ENCODE measurements around the gene CGB2. TPM values are rescaled to one million over a fixed set of nuclear protein-coding genes. Genes with fewer than 3 reads are reported as not detected.
"Not testable (repeated sequence)": the region's sequence is repeated elsewhere in the genome, so short reads cannot be mapped to it uniquely, and the experiment has no call there.

CGB2 gene
- total RNA-seq, 1 donor from 2014 or later = not detected

DNA sequence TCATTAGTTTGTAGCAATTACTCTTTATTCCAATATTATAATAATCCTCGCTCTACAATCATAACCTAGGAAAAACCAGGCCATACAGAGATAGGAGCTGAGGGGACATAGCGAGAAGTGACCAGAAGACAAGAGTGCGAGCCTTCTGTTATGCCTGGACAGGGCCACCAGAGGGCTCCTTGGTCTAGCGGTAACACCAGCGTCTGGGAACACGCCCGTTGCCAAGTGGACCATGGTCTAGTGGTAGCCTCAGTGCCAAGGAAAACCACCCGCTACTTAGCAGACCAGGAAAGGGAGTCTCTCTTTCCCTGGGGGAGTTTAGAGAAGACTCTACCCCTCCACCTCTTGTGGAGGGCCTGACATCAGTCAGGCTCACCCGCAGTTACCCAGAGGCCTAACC is 43.2 kb downstream of the CGB2 start:
- H3K4me3 Mint-ChIP-seq; DNase-seq (ENCODE audit: extremely low spot score, unreplicated experiment); H3K27ac Mint-ChIP-seq; H3K9me3 Mint-ChIP-seq; H3K36me3 Mint-ChIP-seq: not testable (repeated sequence)
- TF ChIP-seq, protein P1, sequence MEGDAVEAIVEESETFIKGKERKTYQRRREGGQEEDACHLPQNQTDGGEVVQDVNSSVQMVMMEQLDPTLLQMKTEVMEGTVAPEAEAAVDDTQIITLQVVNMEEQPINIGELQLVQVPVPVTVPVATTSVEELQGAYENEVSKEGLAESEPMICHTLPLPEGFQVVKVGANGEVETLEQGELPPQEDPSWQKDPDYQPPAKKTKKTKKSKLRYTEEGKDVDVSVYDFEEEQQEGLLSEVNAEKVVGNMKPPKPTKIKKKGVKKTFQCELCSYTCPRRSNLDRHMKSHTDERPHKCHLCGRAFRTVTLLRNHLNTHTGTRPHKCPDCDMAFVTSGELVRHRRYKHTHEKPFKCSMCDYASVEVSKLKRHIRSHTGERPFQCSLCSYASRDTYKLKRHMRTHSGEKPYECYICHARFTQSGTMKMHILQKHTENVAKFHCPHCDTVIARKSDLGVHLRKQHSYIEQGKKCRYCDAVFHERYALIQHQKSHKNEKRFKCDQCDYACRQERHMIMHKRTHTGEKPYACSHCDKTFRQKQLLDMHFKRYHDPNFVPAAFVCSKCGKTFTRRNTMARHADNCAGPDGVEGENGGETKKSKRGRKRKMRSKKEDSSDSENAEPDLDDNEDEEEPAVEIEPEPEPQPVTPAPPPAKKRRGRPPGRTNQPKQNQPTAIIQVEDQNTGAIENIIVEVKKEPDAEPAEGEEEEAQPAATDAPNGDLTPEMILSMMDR (conservative IDR thresholded peaks at IDR 0.05) = peak; percentile 80
- Mint-ChIP-seq H3K27me3 (peaks cover 45% of the 10 kb centered on the region), H3K4me1 (ENCODE audit: unreplicated experiment) (peaks cover 10% of the 10 kb centered on the region)

DNA sequence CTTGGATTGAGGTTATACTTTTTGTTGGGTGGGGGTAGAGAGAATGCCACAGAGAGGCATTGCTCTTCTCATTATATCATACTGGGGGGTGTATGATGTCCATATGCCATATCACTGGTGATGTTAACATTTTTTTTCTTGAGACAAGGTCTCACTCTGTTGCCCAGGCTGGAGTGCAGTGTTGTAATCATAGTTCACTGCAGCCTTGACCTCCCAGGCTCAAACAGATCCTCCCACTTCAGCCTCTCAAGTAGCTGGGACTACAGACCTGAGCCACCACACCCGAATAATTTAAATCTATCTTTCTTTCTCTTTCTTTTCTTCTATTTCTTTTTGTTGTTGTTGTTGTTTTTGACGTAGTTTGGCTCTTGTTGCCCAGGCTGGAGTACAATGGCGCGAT is 48.7 kb downstream of the CGB2 start:
- H3K4me3 Mint-ChIP-seq = no peak overlapping the region
- peaks cover 10% of the 10 kb centered on the region for H3K27me3 Mint-ChIP-seq
- H3K27ac Mint-ChIP-seq = no peak overlapping the region
- no peaks in the 10 kb centered on the region for H3K9me3 Mint-ChIP-seq
- peaks cover 4% of the 10 kb centered on the region for H3K4me1 Mint-ChIP-seq (ENCODE audit: unreplicated experiment)
- TF ChIP-seq, protein P1 (conservative IDR thresholded peaks at IDR 0.05) = no peak
- no peak for DNase-seq (ENCODE audit: extremely low spot score, unreplicated experiment)
- H3K36me3 Mint-ChIP-seq = no peaks in the 10 kb centered on the region

DNA sequence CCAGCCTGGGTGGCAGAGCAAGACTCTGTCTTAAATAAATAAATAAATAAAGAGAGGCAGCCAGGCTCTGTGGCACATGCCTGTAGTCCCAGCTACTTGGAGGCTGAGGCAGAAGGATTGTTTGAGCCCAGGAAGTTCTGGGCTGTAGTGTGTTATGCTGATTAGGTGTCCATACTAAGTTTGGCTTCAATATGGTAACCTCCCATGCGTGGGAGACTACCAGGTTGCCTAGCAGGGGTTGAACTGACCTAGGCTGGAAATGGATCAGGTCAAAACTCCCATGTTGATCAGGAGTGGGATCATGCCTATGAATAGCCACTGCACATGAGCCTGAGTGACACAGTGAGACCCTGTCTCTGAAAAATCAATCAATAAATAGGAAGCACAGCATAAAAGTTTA is 49.6 kb downstream of the CGB2 start:
- no peak for DNase-seq (ENCODE audit: extremely low spot score, unreplicated experiment)
- Mint-ChIP-seq H3K27ac (no peak overlapping the region), H3K27me3 (peaks cover 8% of the 10 kb centered on the region), H3K4me1 (ENCODE audit: unreplicated experiment) (peaks cover 4% of the 10 kb centered on the region), H3K4me3 (no peak overlapping the region), H3K9me3 (no peaks in the 10 kb centered on the region), H3K36me3 (no peaks in the 10 kb centered on the region)
- TF ChIP-seq, protein P1 (conservative IDR thresholded peaks at IDR 0.05) = no peak

Small RNA genes lying within 50 kb of the gene (microRNA-seq; reads per million reads assigned to microRNA genes)
- gene MIR6798 = not detected

Other genes with a start within 250 kb of the CGB2 start
- gene BCAT2, start 220.9 kb upstream of the CGB2 start, total RNA-seq (ENCODE audit: low replicate concordance) = 52.8 and 73.3 TPM in 2 replicates
- 9.4 and 12.9 TPM in 2 replicates for gene HSD17B14, start 195.4 kb upstream of the CGB2 start, total RNA-seq (ENCODE audit: low replicate concordance)
- 15.8 and 45.4 TPM in 2 replicates for gene PLEKHA4, start 163.3 kb upstream of the CGB2 start, total RNA-seq (ENCODE audit: low replicate concordance)
- 57.5 and 161 TPM in 2 replicates for gene PPP1R15A, start 159.5 kb upstream of the CGB2 start, total RNA-seq (ENCODE audit: low replicate concordance)
- not detected in 2 replicates for gene TULP2, start 133.1 kb upstream of the CGB2 start, total RNA-seq (ENCODE audit: low replicate concordance)
- 202 and 205 TPM in 2 replicates for gene NUCB1, start 131.6 kb upstream of the CGB2 start, total RNA-seq (ENCODE audit: low replicate concordance)
- gene DHDH, start 98.2 kb upstream of the CGB2 start, total RNA-seq (ENCODE audit: low replicate concordance) = 1.4 and 3.4 TPM in 2 replicates
- 161 and 201 TPM in 2 replicates for gene BAX, start 77.0 kb upstream of the CGB2 start, total RNA-seq (ENCODE audit: low replicate concordance)
- 1,657 and 2,039 TPM in 2 replicates for gene FTL, start 66.6 kb upstream of the CGB2 start, total RNA-seq (ENCODE audit: low replicate concordance)
- gene GYS1, start 38.6 kb upstream of the CGB2 start, total RNA-seq (ENCODE audit: low replicate concordance) = 62.1 and 64.8 TPM in 2 replicates
- gene RUVBL2, start 38.0 kb upstream of the CGB2 start, total RNA-seq (ENCODE audit: low replicate concordance) = 72.6 and 99.5 TPM in 2 replicates
- not detected in 2 replicates for gene LHB, start 14.8 kb upstream of the CGB2 start, total RNA-seq (ENCODE audit: low replicate concordance)
- gene CGB3, start 7.6 kb upstream of the CGB2 start, total RNA-seq (ENCODE audit: low replicate concordance) = 6.1 TPM in 1 of 2 replicates, not detected in the other
- not detected in 2 replicates for gene CGB1, start 5.0 kb downstream of the CGB2 start, total RNA-seq (ENCODE audit: low replicate concordance)
- gene CGB5, start 12.0 kb downstream of the CGB2 start, total RNA-seq (ENCODE audit: low replicate concordance) = 6.7 TPM in 1 of 2 replicates, not detected in the other
- gene CGB8, start 17.2 kb downstream of the CGB2 start, total RNA-seq (ENCODE audit: low replicate concordance) = 9.4 TPM in 1 of 2 replicates, not detected in the other
- 1.9 and 3.6 TPM in 2 replicates for gene CGB7, start 25.9 kb downstream of the CGB2 start, total RNA-seq (ENCODE audit: low replicate concordance)
- gene NTF4, start 32.9 kb downstream of the CGB2 start, total RNA-seq (ENCODE audit: low replicate concordance) = 3.9 and 5.2 TPM in 2 replicates
- not detected in 2 replicates for gene KCNA7, start 40.8 kb downstream of the CGB2 start, total RNA-seq (ENCODE audit: low replicate concordance)
- gene SNRNP70, start 53.6 kb downstream of the CGB2 start, total RNA-seq (ENCODE audit: low replicate concordance) = 205 and 296 TPM in 2 replicates
- gene LIN7B, start 82.5 kb downstream of the CGB2 start, total RNA-seq (ENCODE audit: low replicate concordance) = 10.6 TPM in 2 replicates
- gene C19orf73, start 87.3 kb downstream of the CGB2 start, total RNA-seq (ENCODE audit: low replicate concordance) = 2.3 and 2.6 TPM in 2 replicates
- 15.2 and 17.8 TPM in 2 replicates for gene PPFIA3, start 87.7 kb downstream of the CGB2 start, total RNA-seq (ENCODE audit: low replicate concordance)
- gene HRC, start 123.5 kb downstream of the CGB2 start, total RNA-seq (ENCODE audit: low replicate concordance) = 3.2 TPM in 1 of 2 replicates, not detected in the other
- 33.1 and 41.5 TPM in 2 replicates for gene TRPM4, start 125.9 kb downstream of the CGB2 start, total RNA-seq (ENCODE audit: low replicate concordance)